T-helper 1 cell (primary cell): ENCODE data around the gene ABLIM1.

Experiments
- DNase-seq, 5 donors: peaks; one replicate each; pipeline ENCODE4 v3.0.0-alpha.2; 2012 to 2020

Gene ABLIM1

GRCh38 chr10:114576132-114576487 is 82.0 kb downstream of the ABLIM1 start:
- no peak for DNase-seq

GRCh38 chr10:114575417-114576131 is 82.5 kb downstream of the ABLIM1 start:
- no peak for DNase-seq

GRCh38 chr10:114573330-114574045 is 84.6 kb downstream of the ABLIM1 start:
- DNase-seq: no peak

- DNase-seq: no peak
These were observed 86.6 kb downstream of the ABLIM1 start for GRCh38 chr10:114571316-114571999.

DNA sequence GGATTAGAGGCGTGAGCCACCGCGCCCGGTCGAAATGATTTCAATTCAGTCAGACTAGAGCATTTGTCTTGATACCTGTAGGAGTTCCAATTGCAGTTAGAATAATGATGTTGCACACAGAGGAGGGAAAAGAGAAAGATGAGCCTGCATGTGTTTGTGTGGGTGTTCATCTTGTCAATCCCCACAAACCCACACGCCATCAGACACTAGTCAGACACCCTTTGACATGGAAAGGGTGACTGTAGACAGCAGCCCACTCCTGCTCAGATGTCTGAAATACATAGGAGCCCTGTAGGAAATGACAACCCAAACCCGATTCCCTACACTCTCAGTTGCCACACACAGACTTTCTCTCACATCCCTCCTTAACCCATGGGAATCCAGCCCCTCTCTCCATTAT is 92.0 kb downstream of the ABLIM1 start:
- DNase-seq: no peak

DNA sequence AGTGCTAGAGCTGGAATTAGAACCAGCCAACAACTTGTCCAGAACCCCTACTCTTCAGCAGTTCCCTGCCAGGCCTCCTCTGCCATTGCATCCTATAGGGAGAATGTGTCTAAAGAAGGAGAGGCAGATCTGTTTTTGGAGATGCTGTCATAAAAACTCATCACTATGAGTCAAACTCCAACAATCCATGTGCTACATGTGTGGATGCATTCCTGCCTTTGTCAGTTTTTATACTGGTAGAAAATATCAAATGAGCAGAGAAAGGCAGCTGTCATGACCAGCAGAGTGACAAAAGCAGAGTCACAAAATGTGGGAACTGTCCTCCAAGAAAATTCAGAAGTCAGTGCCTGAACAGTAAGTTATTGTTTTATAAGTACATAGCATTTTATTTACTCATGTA is 93.0 kb downstream of the ABLIM1 start:
- no peak for DNase-seq

DNA sequence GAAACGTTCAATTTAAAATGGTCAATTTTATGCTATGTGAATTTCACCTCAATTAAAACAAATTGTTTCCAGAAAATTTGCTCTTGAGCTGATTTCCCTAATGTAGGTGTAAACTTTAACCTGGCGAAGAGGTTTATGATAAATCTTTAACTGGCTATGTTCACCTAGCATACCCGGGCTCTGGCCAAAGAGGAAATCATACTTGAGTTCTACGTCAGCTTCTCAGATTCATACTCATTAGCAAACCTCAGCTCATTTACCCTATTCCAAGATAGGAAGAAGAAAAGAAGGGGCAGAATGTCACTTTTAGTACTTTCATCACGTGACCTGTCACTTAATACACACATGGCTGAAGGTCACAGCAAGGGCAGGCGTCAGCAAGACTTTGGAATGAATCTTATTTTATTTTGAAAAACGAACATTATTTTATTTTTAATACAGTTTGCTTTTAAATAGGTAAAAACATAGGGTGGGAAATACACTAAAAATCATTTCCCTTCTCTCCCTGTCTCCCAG is 97.0 kb downstream of the ABLIM1 start:
- DNase-seq: no peak

DNA sequence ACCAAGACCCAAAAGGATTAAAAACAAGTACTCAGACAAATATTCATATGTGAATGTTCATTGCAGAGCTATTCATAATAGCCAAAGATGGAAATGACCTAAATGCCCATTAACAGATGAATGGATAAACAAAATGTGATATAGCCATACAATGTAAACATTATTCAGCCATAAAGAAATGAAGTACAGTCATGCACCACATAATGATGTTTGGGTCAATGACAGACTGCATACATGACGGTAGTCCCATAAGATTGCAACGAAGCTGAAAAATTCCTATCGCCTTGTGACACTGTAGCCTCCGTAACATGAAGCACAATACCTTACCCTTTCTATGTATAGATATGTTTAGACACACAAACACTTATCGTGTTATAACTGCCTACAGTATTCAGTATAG is 97.9 kb downstream of the ABLIM1 start:
- no peak for DNase-seq

GRCh38 chr10:114559636-114560035 is 98.4 kb downstream of the ABLIM1 start:
- no peak for DNase-seq

- no peak for DNase-seq
These were observed 100.2 kb downstream of the ABLIM1 start for GRCh38 chr10:114557854-114558253.

DNA sequence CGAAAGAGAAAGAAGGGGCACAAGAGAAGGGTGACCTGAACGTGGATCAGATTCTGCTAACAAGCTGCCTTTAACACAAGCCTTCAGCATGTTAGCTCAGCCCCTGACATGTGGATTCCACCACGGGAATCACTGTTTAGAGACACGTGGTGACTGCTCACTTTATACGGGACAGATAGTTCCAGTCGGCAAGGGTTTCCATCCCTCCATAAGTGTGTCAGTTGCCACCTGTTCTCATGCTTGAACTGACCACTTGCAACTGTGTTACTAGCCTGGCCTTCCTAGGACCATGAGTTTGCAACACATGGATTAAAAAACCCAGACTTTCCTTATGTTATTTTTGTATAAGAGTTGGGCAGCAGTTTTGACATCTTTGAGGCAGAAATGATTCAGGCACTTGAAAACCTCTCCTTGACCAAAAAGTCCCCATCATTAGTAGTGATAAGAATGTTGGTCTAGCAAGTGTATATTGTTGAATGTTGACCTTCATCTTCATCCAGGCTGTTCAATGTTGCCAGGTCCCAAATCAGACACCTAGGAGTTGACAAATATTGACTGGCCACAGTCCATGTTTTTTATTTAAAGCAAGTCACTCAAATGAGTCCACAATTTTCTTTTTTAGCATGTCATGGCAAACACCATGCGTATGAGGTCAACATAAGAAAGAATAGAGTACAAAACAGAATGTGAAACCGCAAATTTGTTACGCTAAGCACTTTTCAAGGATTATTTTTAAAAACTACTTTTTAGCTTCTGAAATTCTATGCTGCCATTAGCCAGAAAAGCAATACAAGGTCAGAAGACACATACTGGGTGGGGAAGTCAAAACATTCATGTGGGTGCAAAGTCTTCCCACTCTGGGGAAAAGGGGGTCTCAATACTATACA is 101.6 kb downstream of the ABLIM1 start:
- no peak for DNase-seq

GRCh38 chr10:114553436-114553835 is 104.6 kb downstream of the ABLIM1 start:
- DNase-seq: no peak

DNA sequence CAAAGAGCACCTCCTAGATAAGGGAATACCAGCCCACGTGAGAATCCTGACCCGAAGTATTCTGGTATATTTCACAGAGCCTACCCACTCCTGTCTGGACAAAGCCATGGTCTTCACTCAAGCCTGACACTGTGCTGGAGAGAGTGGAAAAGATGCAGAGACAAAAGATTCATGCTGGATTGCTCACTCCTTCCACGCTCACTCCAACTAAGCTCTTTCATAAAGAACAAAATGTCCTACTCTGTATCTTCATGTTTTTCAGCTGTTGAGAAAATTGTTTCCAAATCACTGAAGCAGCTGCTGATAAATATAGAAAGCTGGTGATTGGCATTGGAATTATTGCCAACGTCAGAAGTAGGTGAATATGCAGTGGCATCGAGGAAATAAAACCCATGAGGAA is 106.0 kb downstream of the ABLIM1 start:
- DNase-seq: no peak

DNA sequence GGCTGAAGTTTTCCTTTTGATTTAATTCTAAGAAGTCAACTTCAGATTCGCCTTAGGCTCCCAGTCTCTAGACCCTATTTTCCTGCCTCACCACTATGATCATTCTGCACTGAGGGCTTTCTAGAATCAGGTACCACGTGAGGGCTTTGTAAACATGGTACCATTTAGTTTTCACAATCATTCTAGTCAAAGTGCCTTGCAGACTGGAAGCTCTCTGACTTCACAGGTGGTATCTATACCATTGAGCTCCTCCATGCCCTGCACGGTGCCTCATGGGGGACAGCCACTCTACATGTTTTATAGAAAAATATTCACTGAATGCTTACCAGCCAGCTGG is 106.5 kb downstream of the ABLIM1 start:
- no peak for DNase-seq

DNA sequence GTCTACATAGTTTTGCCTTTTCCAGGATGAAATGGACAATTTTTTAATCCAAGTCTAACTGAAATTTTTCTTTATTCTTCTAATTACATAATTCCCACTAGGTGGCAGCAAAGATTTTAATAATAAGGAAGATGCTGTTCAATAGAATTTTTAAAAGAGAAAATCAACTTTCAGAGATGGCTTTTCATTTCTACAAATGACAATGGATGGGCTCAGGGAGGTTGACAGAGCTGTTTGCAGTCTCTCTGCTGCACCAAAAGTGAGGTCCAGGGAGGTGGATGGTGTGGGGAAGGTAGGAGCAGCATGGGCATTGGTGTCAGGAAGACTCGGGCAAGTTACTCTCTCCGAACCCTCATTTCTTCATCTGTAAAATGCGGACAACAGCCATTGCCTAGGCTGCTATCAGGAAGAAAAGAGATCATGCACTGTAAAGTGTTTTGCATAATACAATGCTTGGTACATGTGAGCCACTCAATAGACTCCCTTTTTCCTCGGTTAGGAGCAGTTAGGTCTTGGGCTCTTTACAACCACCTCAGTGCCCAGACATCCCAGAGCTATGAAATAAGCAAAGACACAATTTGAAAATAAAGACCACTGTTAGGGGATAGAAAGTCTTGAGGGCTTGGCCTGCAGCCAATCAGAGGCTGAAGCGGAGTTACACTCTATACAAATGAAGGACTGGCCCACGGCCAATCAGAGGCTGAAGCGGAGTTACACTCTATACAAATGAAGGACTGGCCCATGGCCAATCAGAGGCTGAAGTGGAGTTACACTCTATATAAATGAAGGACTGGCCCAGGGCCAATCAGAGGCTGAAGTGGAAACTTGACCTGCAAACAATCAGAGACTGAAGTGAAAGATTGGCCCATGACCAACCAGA is 107.1 kb downstream of the ABLIM1 start:
- peak in 1 of 5 donors; percentile 30 for DNase-seq

GRCh38 chr10:114548662-114549061 is 109.4 kb downstream of the ABLIM1 start:
- DNase-seq: no peak

- DNase-seq: no peak
These were observed 110.6 kb downstream of the ABLIM1 start for GRCh38 chr10:114547514-114547913.

DNA sequence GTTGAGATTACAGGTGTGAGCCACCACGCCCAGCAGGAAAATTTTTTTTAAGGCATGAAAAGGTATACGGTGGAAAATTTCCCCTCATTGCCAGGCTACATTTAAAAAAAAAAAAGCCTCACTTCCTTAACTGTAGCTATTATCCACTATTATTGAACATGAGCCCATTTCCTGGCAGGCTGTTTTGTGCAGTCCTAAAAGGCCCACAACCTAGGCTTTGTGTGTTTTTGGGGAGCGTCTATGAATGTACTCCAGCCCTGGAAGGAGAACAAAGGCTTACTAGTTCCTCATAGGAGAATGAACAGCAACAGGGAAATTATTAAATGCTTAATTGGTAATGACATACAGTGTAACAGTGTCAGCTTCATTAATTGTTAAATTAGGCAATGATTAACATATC is 111.0 kb downstream of the ABLIM1 start:
- DNase-seq: no peak

DNA sequence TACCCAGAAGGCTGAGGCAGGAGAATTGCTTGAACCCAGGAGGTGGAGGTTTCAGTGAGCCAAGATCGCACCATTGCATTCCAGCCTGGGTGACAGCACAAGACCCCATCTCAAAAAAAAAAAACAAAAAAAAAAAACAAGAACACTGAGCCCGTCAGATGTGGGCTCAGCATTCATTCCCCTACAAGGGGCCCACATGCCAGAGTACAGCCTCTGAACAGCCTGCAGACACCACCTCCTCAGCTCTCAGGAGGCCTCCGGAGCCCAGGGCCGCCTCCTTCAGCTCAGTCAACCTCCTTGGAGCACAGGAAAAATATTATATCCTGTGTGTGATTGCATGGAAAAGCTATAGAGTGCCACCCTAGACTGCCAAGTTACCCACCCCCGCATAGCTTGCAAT is 112.3 kb downstream of the ABLIM1 start:
- DNase-seq: no peak

DNA sequence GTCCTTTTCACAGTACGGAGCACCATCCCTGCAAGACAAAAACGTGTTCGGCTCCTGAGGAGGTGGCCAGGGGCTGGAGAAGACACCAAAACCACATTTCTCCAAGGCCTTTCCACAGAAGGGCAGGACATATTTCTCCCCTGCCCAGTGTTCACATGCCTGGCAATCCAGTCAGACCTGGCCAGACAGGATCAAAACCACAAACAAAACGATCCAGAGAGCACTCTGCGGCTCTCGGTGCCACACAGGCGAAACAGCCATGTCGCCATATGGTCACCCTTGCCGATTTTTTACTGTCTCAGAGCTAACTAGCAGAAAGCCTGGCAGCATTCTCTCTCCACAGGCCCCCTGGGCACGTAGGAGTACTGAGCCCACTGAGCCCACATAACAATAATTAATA is 113.0 kb downstream of the ABLIM1 start:
- DNase-seq: no peak

DNA sequence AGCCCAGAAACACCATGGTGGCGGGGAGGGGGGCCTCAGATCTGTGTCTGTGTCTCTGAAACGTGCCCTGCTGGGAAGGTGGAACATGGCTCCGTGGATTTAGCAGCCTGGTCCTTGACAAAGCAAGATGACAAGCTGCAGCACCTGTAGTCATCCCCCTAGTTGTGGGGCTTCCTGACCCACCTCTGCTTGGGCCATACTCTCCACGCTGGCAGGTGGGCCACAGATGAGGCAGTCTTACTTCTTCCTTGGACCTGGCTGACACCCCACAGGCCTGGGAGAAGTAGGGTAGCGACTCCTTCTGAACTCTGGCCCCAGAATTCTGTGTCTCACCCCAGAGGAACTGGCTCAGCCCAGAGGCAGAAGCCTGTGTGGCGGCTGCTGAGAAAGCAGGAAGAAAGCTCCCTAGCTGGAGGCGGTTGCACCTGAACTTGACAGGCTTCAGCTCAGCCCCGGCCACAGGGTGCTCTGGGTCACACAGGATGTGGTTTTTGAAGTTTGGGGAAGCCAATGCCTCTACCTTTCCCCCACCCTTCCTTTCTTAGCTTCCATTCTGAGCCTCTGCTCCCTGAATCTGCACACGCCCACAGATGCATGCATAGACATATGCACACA is 113.9 kb downstream of the ABLIM1 start:
- DNase-seq: peak; percentile 26 to 92 (median 53)
